IMR-90 (cell line): ENCODE measurements around the gene KRT33A. TPM values are rescaled to one million over a fixed set of nuclear protein-coding genes. Genes with fewer than 3 reads are reported as not detected.

Experiments used
- ATAC-seq: fragments of 200-7000 bp; cut with Tn5 transposase; 2 replicates; pipeline ENCODE4 v1.9.1; 2020; ENCODE audit warnings: low read depth, mild to moderate bottlenecking, moderate library complexity
- BruUV-seq: library from RNA; stranded (reverse); fragments of 400-500 nt; replicated peaks from 2 replicates; lab custom pipeline; 2021; lab: Mats Ljungman, UMichigan
- CTCF ChIA-PET: fragments of 300-600 bp; formaldehyde crosslinking; extraction: SDS; loops from one replicate; lab custom pipeline; 2021; ENCODE audit warnings: antibody characterized with exemption; lab: Yijun Ruan, JAX
- POLR2A ChIA-PET: fragments of 300-600 bp; sonication (Branson Sonifier 250); formaldehyde crosslinking; loops from one replicate; lab custom pipeline; 2022; ENCODE audit warnings: antibody characterized with exemption; ENCODE audit not compliant: unreplicated experiment; lab: Charles Lee
- DNase-seq: peaks from one replicate; pipeline ENCODE4 v3.0.0; 2013
- H2AFZ ChIP-seq: replicated peaks from 2 replicates; pipeline ENCODE3; 2013; ENCODE audit warnings: low read length, mild to moderate bottlenecking; ENCODE audit not compliant: poor library complexity
- H2AK5ac ChIP-seq: 2 replicates; pipeline ENCODE4 v1.6.1; 2013; ENCODE audit warnings: low read depth, low read length, inconsistent platforms
- H2AK9ac ChIP-seq: replicated peaks from 2 replicates; pipeline ENCODE3; 2013; ENCODE audit warnings: mild to moderate bottlenecking, low read depth, low read length, moderate library complexity; ENCODE audit not compliant: poor library complexity
- H2BK120ac ChIP-seq: 2 replicates; pipeline ENCODE4 v1.6.1; 2013; ENCODE audit warnings: low read depth, low read length, inconsistent platforms
- H2BK15ac ChIP-seq: 3 replicates; pipeline ENCODE4 v1.6.1; 2013; ENCODE audit warnings: low read depth, low read length, inconsistent platforms
- H2BK20ac ChIP-seq: 2 replicates; pipeline ENCODE4 v1.6.1; 2013; ENCODE audit warnings: low read depth, mild to moderate bottlenecking, inconsistent platforms, low read length, moderate library complexity
- H2BK5ac ChIP-seq: 2 replicates; pipeline ENCODE4 v1.6.1; 2013; ENCODE audit warnings: mild to moderate bottlenecking, low read depth, low read length, inconsistent platforms; ENCODE audit not compliant: poor library complexity, severe bottlenecking
- H3K14ac ChIP-seq: replicated peaks from 2 replicates; pipeline ENCODE4 v1.6.1; 2013; ENCODE audit warnings: low read depth, low read length, inconsistent platforms
- H3K18ac ChIP-seq: 2 replicates; pipeline ENCODE4 v1.6.1; 2013; ENCODE audit warnings: low read depth, low read length, control low read depth
- H3K23ac ChIP-seq: 2 replicates; pipeline ENCODE4 v1.6.1; 2013; ENCODE audit warnings: low read depth, low read length, inconsistent platforms
- H3K27ac ChIP-seq: 2 replicates; pipeline ENCODE4 v1.5.1; 2013; ENCODE audit warnings: mild to moderate bottlenecking, control low read depth, low read length; ENCODE audit not compliant: insufficient read depth
- H3K27me3 ChIP-seq: 2 replicates; pipeline ENCODE4 v1.6.1; 2013; ENCODE audit warnings: low read length; ENCODE audit not compliant: control insufficient read depth, insufficient read depth
- H3K36me3 ChIP-seq: 2 replicates; pipeline ENCODE4 v1.6.1; 2013; ENCODE audit warnings: low read length, mixed read lengths; ENCODE audit not compliant: control insufficient read depth, insufficient read depth
- H3K4ac ChIP-seq: 2 replicates; pipeline ENCODE4 v1.6.1; 2013; ENCODE audit warnings: low read depth, low read length, inconsistent platforms
- H3K4me1 ChIP-seq: 2 replicates; pipeline ENCODE4 v1.6.1; 2013; ENCODE audit warnings: low read length, mixed read lengths; ENCODE audit not compliant: control insufficient read depth, insufficient read depth
- H3K4me2 ChIP-seq: 2 replicates; pipeline ENCODE4 v1.6.1; 2013; ENCODE audit warnings: low read depth, mild to moderate bottlenecking, control low read depth, low read length, moderate library complexity
- H3K4me3 ChIP-seq: 2 replicates; pipeline ENCODE4 v1.5.1; 2013; ENCODE audit warnings: low read depth, mild to moderate bottlenecking, control low read depth, low read length, moderate library complexity; ENCODE audit not compliant: insufficient read depth
- H3K56ac ChIP-seq: 2 replicates; pipeline ENCODE4 v1.6.1; 2013; ENCODE audit warnings: low read length, inconsistent platforms; ENCODE audit not compliant: insufficient read depth; ENCODE audit errors: extremely low read depth
- H3K79me1 ChIP-seq, 2 experiments: 2 replicates each; pipeline ENCODE4 v1.6.1; 2013; ENCODE audit warnings: low read length in 2 of 2, inconsistent platforms in 1 of 2, low read depth in 1 of 2
- H3K9ac ChIP-seq: 2 replicates; pipeline ENCODE4 v1.6.1; 2013; ENCODE audit warnings: low read depth, low read length, control low read depth
- H3K9me1 ChIP-seq: 2 replicates; pipeline ENCODE4 v1.6.1; 2013; ENCODE audit warnings: low read length, inconsistent platforms; ENCODE audit not compliant: insufficient read depth
- H3K9me3 ChIP-seq: 2 replicates; pipeline ENCODE4 v1.6.1; 2013; ENCODE audit warnings: low read length; ENCODE audit not compliant: control insufficient read depth, insufficient read depth
- H4K20me1 ChIP-seq: 2 replicates; pipeline ENCODE4 v1.6.1; 2013; ENCODE audit warnings: low read length, inconsistent platforms; ENCODE audit not compliant: insufficient read depth
- H4K5ac ChIP-seq: 2 replicates; pipeline ENCODE4 v1.6.1; 2013; ENCODE audit warnings: mild to moderate bottlenecking, low read depth, low read length, control low read depth
- H4K8ac ChIP-seq, 2 experiments: 2 replicates each; pipeline ENCODE4 v1.6.1; 2013; ENCODE audit warnings: low read depth in 2 of 2, low read length in 2 of 2, control low read depth in 1 of 2, inconsistent platforms in 1 of 2
- H4K91ac ChIP-seq: 2 replicates; pipeline ENCODE4 v1.6.1; 2013; ENCODE audit warnings: low read depth, low read length, inconsistent platforms; ENCODE audit not compliant: insufficient read depth
- BHLHE40 ChIP-seq: fragments of 150-350 bp; IDR thresholded peaks from 2 replicates; pipeline ENCODE4 v1.6.1; 2016; ENCODE audit warnings: mild to moderate bottlenecking, low read depth, low read length
- CEBPB ChIP-seq: IDR thresholded peaks from 2 replicates; pipeline ENCODE4 v1.6.1; 2012; ENCODE audit warnings: low read depth, low read length, improper control_type of control experiment
- CHD1 ChIP-seq: IDR thresholded peaks from 2 replicates; pipeline ENCODE4 v1.6.1; 2012; ENCODE audit warnings: low read depth, low read length, improper control_type of control experiment
- CTCF ChIP-seq: conservative IDR thresholded peaks from 2 replicates; pipeline ENCODE4 v1.5.1; 2012; ENCODE audit warnings: mild to moderate bottlenecking, low read depth, low read length, improper control_type of control experiment
- FOS ChIP-seq: fragments of 150-350 bp; IDR thresholded peaks from 2 replicates; pipeline ENCODE4 v1.6.1; 2016; ENCODE audit warnings: low read depth, low read length
- MXI1 ChIP-seq: IDR thresholded peaks from 2 replicates; pipeline ENCODE4 v1.6.1; 2012; ENCODE audit warnings: low read depth, mild to moderate bottlenecking, low read length, moderate library complexity, borderline replicate concordance
- NFE2L2 ChIP-seq: fragments of 150-350 bp; IDR thresholded peaks from 2 replicates; pipeline ENCODE4 v1.6.1; 2016; ENCODE audit warnings: low read depth, mild to moderate bottlenecking, low read length
- POLR2A ChIP-seq: IDR thresholded peaks from 2 replicates; pipeline ENCODE4 v1.6.1; 2012; ENCODE audit warnings: mild to moderate bottlenecking, low read depth, low read length
- RAD21 ChIP-seq: IDR thresholded peaks from 2 replicates; pipeline ENCODE4 v1.6.1; 2012; ENCODE audit warnings: low read length, improper control_type of control experiment
- SMC3 ChIP-seq: fragments of 150-350 bp; IDR thresholded peaks from 2 replicates; pipeline ENCODE4 v1.6.1; 2016; ENCODE audit warnings: low read depth, mild to moderate bottlenecking, antibody characterized with exemption, low read length, moderate library complexity
- USF2 ChIP-seq: fragments of 150-350 bp; IDR thresholded peaks from 2 replicates; pipeline ENCODE4 v1.6.1; 2017; ENCODE audit warnings: mild to moderate bottlenecking, antibody characterized with exemption, low read length, low read depth
- WGBS, 2 experiments: methylation state at CpG; one replicate each; pipeline versions ENCODE4 v1.1.5 to v1.1.7; 2013; ENCODE audit warnings: missing lambda C conversion rate in 2 of 2; ENCODE audit not compliant: insufficient read length in 1 of 2; ENCODE audit errors: extremely low coverage in 2 of 2; 5-methylcytosine and 5-hydroxymethylcytosine counted together
- dilution Hi-C: fragments of 300-500 bp; cut with HindIII; formaldehyde crosslinking; loops from one replicate; pipeline ENCODE4 v1.14.3; 2018; ENCODE audit warnings: low sequenced_read_pairs; ENCODE audit not compliant: unreplicated experiment
- in situ Hi-C: fragments of 300-500 bp; cut with MboI; formaldehyde crosslinking; loops from 3 replicates; pipeline ENCODE4 v1.14.3; 2019; ENCODE audit warnings: low sequenced_read_pairs, inconsistent platforms, mixed read lengths
- intact Hi-C: fragments of 100-400 bp; cut with micrococcal nuclease; formaldehyde crosslinking; loops from 2 replicates; pipeline ENCODE4 v1.10.0; 2022
- polyA plus RNA-seq, 3 experiments: library from polyadenylated mRNA; depleted of rRNA; stranded (reverse); fragments of >200 nt; gene quantifications; 2 replicates each; pipeline ENCODE4 v1.2.3, GENCODE V29; 2012; ENCODE audit warnings: low replicate concordance in 1 of 3
- total RNA-seq: library from RNA; depleted of rRNA; stranded (reverse); fragments of >200 nt; gene quantifications from 2 replicates; pipeline ENCODE4 v1.2.3, GENCODE V29; 2012

The KRT33A gene
- total and polyA plus RNA-seq, 2 of the 4 experiments (the other 2 are of a cell fraction): not detected

GRCh38 chr17:41360296-41360995 is 9.8 kb upstream of the KRT33A start:
- DNase-seq (peak; percentile 59), ATAC-seq (peak; percentile 17)
- no peak overlapping the region for H3K4me3 ChIP-seq
- H2BK120ac ChIP-seq: peak overlapping the region; percentile 64
- H3K18ac ChIP-seq: peak overlapping the region; percentile 34; the same call in 1 of the 2 replicates
- dilution Hi-C loops: no loop called here
- 0 out of 3 replicates have a peak overlapping the region, but pooled peaks have one; percentile 23 for H2BK15ac ChIP-seq
- no peaks in the 10 kb centered on the region for H3K79me1 ChIP-seq
- peaks cover 4% of the 10 kb centered on the region for H3K9me1 ChIP-seq
- BruUV-seq: no TSS peak
- H2AK9ac ChIP-seq: no peak overlapping the region
- intact Hi-C loops: no loop called here
- H3K27ac ChIP-seq: no peak overlapping the region; the same call in 1 of the 2 replicates
- no peaks in the 10 kb centered on the region for H3K27me3 ChIP-seq
- peak overlapping the region; percentile 79 for H2AFZ ChIP-seq
- H4K5ac ChIP-seq: no peak overlapping the region; the same call in 1 of the 2 replicates
- peaks cover 2% of the 10 kb centered on the region; the same call in 1 of the 2 replicates for H3K4me1 ChIP-seq
- ChIA-PET CTCF (no interaction called here), POLR2A (no interaction called here)
- 92% methylated on average over 2 of the region's 5 CpGs; no CpG with 5 or more reads in 1 of the 2 experiments for WGBS, 2 experiments
- H3K36me3 ChIP-seq: no peaks in the 10 kb centered on the region
- no peak overlapping the region for H3K23ac ChIP-seq
- H4K20me1 ChIP-seq: no peaks in the 10 kb centered on the region
- no peak overlapping the region for H3K9ac ChIP-seq
- H3K9me3 ChIP-seq: peaks cover 5% of the 10 kb centered on the region
- H4K91ac ChIP-seq: peak overlapping the region; percentile 42; the same call in 1 of the 2 replicates
- TF ChIP-seq CEBPB (peak; percentile 37; the same call in 1 of the 2 replicates), BHLHE40 (no peak), SMC3 (no peak), CHD1 (no peak), RAD21 (no peak), FOS (peak; percentile 47), NFE2L2 (no peak), POLR2A (no peak), CTCF (no peak), MXI1 (no peak), USF2 (no peak)
- H3K14ac ChIP-seq: peak overlapping the region; percentile 7; the same call in 1 of the 2 replicates
- H3K56ac ChIP-seq: no peak overlapping the region
- H3K4ac ChIP-seq: peak overlapping the region; percentile 46; the same call in 1 of the 2 replicates
- in situ Hi-C loops: no loop called here
- peak overlapping the region; percentile 87 for H2BK5ac ChIP-seq
- peak overlapping the region; percentile 86; the same call in 1 of the 2 replicates for H2BK20ac ChIP-seq
- H2AK5ac ChIP-seq: peak overlapping the region; percentile 74; the same call in 1 of the 2 replicates
- H4K8ac ChIP-seq: no peak overlapping the region; a peak in 1 of 4 replicates
- H3K4me2 ChIP-seq: no peak overlapping the region
